ENCODE data around the gene CDKAL1.

DNA sequence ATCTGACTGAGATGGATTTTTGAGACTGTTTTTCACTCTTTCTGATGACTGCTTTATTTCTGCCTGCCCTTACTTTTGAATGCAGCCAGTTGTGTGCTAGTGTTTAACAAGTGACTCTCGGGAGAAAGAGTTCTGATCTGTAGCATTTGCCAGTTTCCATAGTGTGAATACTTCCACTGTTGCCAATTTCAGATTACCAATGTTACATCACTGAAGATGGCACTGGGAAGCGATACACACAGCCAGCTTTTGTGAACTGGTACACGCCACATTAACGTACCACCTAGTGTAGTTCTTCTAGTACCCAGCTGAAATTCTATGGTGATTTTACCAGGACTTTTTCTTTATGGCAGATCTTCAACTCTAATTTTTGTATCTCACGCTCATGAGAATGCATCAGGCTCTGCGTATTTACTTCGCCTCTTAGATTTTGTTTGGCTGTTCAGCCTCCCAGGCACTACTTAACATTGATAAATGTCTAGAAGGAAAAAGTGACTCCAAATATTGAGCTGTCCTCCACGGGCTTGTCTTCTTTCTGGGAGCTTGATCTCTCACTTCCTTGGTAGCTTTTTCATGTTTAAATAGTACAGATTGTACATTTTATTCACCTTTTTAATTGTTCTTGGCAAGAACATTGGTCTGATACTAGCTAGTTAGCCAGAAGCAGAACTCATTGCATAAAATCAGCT, 537.7 kb downstream of the CDKAL1 start:
- TF ChIP-seq CTCF (IDR thresholded peaks at IDR 0.05; ENCODE audit: borderline replicate concordance, extremely low read depth, low read length, poor library complexity, severe bottlenecking) (no peak), EZH2 (IDR thresholded peaks at IDR 0.05; ENCODE audit: borderline replicate concordance, low read depth, low read length, severe bottlenecking) (no peak)

Measured in DND-41 (cell line).